ENCODE measurements around the gene FAM174C. TPM values are rescaled to one million over a fixed set of nuclear protein-coding genes. Genes with fewer than 3 reads are reported as not detected.

FAM174C gene
- total and polyA plus RNA-seq, 2 of the 8 experiments (the other 6 are each of a cell fraction or from before 2014, with no cell fraction given): 44.5 to 125 TPM

DNA sequence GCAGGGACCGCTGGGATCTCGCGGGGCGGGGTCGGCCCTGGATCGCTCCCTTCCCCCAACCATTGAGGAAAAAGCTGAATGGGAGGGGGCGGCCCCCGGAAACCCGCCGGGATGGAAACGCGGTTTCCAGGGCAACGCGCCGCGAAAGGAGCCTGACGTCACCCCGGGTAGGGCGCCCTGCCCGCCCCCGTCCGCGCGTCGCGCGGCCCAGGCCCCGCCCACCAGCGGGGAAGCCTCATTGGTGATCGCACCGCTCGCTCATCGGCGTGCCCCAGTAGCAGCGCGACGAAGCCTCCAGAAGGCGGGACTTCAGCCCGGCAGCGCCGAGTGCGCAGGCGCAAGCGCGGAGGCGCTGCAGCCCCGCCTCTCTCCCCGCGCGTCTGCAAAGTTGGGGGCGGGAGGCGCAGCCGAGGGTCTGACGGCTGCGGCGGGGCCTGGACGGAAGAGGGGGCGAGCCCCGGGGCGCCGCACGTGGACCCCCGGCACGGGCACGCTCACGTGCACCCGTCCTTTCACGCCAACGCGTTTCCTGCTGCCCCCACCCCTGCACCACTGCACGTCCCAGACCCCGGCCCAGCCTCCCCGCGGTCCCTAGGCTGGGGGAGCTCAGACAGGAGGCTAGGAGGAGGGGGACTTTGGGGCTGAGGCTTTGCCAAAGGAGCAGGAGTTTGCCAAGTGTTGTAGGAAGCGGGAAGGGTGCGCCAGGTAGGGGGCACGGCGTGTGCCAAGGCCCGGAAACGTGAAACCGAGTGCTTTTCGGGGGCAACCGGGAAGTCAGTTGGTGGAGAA lies 14.4 kb upstream of the FAM174C start (continued):
- TF ChIP-seq, protein P1, sequence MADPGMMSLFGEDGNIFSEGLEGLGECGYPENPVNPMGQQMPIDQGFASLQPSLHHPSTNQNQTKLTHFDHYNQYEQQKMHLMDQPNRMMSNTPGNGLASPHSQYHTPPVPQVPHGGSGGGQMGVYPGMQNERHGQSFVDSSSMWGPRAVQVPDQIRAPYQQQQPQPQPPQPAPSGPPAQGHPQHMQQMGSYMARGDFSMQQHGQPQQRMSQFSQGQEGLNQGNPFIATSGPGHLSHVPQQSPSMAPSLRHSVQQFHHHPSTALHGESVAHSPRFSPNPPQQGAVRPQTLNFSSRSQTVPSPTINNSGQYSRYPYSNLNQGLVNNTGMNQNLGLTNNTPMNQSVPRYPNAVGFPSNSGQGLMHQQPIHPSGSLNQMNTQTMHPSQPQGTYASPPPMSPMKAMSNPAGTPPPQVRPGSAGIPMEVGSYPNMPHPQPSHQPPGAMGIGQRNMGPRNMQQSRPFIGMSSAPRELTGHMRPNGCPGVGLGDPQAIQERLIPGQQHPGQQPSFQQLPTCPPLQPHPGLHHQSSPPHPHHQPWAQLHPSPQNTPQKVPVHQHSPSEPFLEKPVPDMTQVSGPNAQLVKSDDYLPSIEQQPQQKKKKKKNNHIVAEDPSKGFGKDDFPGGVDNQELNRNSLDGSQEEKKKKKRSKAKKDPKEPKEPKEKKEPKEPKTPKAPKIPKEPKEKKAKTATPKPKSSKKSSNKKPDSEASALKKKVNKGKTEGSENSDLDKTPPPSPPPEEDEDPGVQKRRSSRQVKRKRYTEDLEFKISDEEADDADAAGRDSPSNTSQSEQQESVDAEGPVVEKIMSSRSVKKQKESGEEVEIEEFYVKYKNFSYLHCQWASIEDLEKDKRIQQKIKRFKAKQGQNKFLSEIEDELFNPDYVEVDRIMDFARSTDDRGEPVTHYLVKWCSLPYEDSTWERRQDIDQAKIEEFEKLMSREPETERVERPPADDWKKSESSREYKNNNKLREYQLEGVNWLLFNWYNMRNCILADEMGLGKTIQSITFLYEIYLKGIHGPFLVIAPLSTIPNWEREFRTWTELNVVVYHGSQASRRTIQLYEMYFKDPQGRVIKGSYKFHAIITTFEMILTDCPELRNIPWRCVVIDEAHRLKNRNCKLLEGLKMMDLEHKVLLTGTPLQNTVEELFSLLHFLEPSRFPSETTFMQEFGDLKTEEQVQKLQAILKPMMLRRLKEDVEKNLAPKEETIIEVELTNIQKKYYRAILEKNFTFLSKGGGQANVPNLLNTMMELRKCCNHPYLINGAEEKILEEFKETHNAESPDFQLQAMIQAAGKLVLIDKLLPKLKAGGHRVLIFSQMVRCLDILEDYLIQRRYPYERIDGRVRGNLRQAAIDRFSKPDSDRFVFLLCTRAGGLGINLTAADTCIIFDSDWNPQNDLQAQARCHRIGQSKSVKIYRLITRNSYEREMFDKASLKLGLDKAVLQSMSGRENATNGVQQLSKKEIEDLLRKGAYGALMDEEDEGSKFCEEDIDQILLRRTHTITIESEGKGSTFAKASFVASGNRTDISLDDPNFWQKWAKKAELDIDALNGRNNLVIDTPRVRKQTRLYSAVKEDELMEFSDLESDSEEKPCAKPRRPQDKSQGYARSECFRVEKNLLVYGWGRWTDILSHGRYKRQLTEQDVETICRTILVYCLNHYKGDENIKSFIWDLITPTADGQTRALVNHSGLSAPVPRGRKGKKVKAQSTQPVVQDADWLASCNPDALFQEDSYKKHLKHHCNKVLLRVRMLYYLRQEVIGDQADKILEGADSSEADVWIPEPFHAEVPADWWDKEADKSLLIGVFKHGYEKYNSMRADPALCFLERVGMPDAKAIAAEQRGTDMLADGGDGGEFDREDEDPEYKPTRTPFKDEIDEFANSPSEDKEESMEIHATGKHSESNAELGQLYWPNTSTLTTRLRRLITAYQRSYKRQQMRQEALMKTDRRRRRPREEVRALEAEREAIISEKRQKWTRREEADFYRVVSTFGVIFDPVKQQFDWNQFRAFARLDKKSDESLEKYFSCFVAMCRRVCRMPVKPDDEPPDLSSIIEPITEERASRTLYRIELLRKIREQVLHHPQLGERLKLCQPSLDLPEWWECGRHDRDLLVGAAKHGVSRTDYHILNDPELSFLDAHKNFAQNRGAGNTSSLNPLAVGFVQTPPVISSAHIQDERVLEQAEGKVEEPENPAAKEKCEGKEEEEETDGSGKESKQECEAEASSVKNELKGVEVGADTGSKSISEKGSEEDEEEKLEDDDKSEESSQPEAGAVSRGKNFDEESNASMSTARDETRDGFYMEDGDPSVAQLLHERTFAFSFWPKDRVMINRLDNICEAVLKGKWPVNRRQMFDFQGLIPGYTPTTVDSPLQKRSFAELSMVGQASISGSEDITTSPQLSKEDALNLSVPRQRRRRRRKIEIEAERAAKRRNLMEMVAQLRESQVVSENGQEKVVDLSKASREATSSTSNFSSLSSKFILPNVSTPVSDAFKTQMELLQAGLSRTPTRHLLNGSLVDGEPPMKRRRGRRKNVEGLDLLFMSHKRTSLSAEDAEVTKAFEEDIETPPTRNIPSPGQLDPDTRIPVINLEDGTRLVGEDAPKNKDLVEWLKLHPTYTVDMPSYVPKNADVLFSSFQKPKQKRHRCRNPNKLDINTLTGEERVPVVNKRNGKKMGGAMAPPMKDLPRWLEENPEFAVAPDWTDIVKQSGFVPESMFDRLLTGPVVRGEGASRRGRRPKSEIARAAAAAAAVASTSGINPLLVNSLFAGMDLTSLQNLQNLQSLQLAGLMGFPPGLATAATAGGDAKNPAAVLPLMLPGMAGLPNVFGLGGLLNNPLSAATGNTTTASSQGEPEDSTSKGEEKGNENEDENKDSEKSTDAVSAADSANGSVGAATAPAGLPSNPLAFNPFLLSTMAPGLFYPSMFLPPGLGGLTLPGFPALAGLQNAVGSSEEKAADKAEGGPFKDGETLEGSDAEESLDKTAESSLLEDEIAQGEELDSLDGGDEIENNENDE (IDR thresholded peaks at IDR 0.05; ENCODE audit: insufficient replicate concordance, low read length): no peak
- no peak for TF ChIP-seq EZH2 (IDR thresholded peaks at IDR 0.05; ENCODE audit: low read depth, low read length, severe bottlenecking)
- TF ChIP-seq CREB1 (IDR thresholded peaks at IDR 0.05): peak; percentile 87
- no peak for TF ChIP-seq CEBPB (IDR thresholded peaks at IDR 0.05; ENCODE audit: low read depth, low read length)
- no peak for TF ChIP-seq FOSL1 (IDR thresholded peaks at IDR 0.05; ENCODE audit: insufficient read depth, low read depth, low read length)
- TF ChIP-seq CBX8 (IDR thresholded peaks at IDR 0.05; ENCODE audit: borderline replicate concordance, low read depth, low read length): no peak
- no peak for TF ChIP-seq BCL11A (IDR thresholded peaks at IDR 0.05; ENCODE audit: low read depth in 2 of 2, low read length in 2 of 2)
- TF ChIP-seq SP4 (IDR thresholded peaks at IDR 0.05; ENCODE audit: low read length): peak; percentile 73; the same call in 1 of the 2 replicates
- TF ChIP-seq ZNF274 (IDR thresholded peaks at IDR 0.05; ENCODE audit: borderline replicate concordance, extremely low read depth, low read length): no peak

Data from H1 (cell line).